HG02840 (cell line): ENCODE results near the gene F2RL2.
"Not testable (repeated sequence)": the region's sequence is repeated elsewhere in the genome, so short reads cannot be mapped to it uniquely, and the experiment has no call there.

Experiments used
- ATAC-seq: cut with Tn5 transposase; IDR thresholded peaks from one replicate; pipeline ENCODE4 v1.9.1; 2021; ENCODE audit warnings: mild to moderate bottlenecking, moderate library complexity, moderate number of reproducible peaks; ENCODE audit not compliant: unreplicated experiment, low FRiP score

The F2RL2 gene

GRCh38 chr5:76625087-76625815 lies 2.0 kb upstream of the F2RL2 start:
- no peak for ATAC-seq

DNA sequence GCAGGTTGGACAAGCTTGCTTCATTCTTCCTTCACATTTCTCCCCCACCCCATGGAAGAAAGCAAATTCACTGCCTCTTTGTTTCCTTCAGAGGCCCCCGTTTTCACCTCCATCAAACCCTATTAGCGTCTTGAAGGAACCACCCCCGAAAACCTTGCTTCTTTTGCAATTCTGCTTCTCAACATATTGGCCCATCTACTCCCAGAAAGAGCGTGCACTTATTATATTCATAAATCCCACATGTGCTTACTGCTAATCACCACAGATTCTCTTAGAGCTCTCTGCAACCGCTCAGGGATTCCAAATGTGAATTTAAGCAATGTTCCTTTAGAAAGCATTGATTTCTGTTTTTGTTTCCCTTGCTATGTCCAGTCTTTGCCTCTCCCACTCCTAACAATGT lies 1.1 kb downstream of the F2RL2 start:
- ATAC-seq, result no peak

GRCh38 chr5:76620166-76620565 lies 3.0 kb downstream of the F2RL2 start:
- no peak for ATAC-seq

- ATAC-seq, result no peak
Measured at GRCh38 chr5:76617675-76618074, 5.5 kb downstream of the F2RL2 start.

DNA sequence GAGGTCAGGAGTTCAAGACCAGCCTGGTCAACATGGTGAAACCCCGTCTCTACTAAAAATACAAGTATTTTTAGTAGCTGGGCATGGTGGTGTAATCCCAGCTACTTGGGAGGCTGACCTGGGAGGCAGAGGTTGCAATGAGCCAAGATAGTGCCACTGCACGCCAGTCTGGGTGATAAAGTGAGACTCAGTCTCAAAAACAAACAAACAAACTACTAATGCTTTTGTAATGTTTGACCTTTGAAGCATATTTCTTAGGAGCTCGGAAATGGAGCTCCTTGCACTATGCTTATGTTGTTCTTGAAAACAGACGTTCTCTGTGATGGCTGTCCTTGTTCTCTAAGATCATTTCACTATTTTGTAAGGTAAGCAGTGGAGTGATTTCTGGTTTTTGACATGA lies 6.0 kb downstream of the F2RL2 start:
- ATAC-seq, result no peak

GRCh38 chr5:76616206-76616605 lies 7.0 kb downstream of the F2RL2 start:
- ATAC-seq, result no peak

DNA sequence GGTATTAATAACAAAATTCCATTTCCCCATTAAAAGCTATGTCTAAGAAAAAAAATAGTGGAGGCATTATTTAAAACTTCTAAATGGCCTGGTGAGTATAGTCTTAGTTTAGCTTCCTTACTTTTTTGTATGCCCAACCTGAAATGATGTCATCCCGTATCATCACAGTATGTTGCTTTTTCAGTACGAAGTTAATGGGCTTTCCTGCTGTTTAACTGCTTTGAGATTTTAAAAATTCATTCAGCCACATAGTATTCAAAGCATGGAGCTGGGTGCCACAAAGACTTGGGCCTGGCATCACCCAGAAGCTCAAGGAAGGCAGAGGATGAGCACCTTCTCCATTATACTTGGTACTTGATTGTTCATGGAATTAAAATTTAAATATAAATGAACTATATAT lies 7.4 kb downstream of the F2RL2 start:
- ATAC-seq, result no peak

DNA sequence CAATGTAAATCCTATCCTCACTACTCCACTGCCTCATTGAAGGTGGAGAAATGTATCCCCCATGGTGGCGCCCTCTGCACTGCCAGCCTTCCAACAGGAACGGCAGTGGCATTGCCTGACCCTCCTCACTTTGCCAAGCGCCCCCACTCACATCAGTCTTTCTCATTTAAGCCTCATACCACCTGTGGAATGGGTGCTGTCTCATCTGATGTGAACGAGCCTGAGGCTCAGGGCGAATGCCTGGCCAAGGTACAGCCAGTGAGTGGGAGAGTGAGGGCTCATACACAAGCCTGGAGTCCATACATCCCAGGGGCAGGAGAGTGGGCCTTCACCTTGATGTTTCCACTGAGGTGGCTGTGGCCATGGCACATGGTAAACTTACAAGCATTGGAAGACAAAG lies 10.3 kb downstream of the F2RL2 start:
- no peak for ATAC-seq

GRCh38 chr5:76610196-76610595 lies 13.0 kb downstream of the F2RL2 start:
- no peak for ATAC-seq

- ATAC-seq, result no peak
Measured at GRCh38 chr5:76608833-76609232, 14.4 kb downstream of the F2RL2 start.

DNA sequence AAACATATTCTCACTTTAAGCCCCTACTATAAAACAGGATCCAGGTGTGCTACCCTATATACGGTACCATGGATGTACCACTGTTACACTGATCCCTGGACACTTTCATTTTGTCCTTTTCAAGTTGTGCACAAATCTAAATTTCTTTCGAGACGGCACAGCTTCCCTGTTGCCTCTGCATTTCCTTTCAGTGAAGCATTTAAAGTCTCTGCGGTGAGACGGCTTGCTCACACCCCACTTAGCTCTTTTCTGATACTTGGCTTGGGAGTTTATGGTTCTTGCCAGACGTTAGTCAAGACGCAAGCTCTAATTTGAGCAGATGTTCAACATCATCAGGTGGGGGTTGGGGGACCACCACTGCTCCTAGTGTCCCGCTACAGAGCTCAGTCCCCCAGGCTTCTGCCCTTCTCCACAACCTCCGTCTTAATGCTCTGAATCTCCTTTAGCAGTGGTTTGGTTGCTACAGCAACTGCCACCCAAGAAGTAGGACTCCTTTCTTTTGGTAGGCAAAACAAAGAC lies 15.8 kb downstream of the F2RL2 start:
- no peak for ATAC-seq

- ATAC-seq, result no peak
Measured at GRCh38 chr5:76606701-76607100, 16.5 kb downstream of the F2RL2 start.

DNA sequence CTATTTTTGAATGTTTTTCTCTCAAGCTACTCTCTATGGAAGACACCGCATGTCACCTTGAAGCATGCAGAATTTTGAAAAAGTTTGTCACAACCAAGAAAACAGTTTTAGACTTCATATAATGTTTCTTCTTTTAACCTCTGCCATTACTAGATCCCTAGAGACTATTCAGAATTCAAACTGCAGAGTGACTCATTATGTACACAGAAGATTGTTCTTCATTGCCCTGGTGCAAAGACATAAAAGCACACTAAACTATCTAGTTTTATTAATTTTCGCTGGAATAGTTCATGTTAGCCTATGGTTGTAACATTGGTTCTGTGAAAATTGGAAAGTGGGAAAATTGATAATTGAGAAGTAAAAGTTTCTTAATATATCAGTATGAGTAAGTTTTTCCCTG lies 18.4 kb downstream of the F2RL2 start:
- ATAC-seq, result no peak

GRCh38 chr5:76603991-76604390 lies 19.2 kb downstream of the F2RL2 start:
- ATAC-seq, result not testable (repeated sequence)

DNA sequence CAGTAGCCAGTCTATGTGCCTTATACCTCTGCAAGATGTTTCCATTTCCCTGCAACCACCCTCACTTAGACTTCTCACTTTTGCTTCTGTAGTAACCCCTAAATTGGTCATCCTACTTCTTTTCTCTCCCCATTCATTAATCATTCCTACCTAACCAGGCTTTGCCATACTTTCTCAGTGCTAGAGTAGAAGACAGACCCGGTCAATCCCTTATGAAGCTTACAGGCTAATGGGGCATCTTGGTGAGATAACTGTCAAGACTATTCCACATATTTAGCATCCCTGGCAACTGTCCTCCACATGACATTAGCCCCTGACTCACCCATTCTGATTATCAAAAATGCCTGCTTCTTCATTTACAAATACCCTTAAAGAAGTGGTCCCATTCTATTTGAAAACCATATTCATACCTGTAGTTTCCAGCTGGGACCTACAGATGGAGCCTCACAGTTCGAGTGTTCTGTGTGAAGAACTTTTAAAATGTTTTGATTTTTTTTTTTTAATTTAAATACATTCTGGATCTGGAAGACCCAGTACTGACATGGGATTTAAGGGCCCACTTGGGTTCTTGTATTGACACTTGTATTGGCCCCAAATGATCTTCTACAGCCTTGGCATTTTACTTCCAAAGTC lies 21.0 kb downstream of the F2RL2 start:
- no peak for ATAC-seq

DNA sequence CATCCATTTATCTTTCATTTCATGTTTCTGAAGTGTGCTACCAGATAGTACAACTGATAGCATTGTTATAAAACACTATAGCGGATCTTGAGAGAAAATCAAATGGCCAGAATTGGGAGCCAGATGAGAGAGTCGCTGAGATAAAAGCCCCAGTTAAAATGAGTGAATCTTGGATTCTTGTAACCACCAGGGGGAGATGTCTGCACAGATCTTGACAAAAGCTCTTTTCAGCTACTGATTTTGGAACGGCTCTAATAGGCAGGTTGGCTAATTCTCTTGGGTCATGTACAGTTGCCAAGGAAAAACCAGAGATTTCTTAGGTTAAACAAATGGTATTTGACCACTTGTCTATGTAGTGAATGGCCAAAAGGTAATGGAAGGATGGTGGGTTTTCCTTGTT lies 21.7 kb downstream of the F2RL2 start:
- ATAC-seq, result no peak

DNA sequence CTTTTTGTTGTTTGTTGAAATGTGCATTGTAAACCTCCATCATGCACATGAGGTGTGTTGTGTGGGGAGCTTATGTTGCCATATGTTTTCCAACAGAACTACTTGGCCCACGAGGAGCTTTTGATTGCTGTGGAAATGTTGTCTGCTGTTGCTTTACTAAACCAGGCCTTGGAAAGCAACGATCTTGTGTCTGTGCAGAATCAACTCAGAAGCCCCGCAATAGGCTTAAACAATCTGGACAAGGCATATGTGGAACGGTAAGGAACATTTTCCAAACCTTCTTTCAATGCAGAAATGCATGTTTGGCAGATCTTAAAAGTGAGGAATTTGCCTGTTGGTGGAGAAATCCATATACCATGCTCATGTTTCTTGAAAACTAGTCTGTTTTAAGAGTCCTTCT lies 22.5 kb downstream of the F2RL2 start:
- ATAC-seq, result no peak

- ATAC-seq, result no peak
Measured at GRCh38 chr5:76598531-76598930, 24.7 kb downstream of the F2RL2 start.

DNA sequence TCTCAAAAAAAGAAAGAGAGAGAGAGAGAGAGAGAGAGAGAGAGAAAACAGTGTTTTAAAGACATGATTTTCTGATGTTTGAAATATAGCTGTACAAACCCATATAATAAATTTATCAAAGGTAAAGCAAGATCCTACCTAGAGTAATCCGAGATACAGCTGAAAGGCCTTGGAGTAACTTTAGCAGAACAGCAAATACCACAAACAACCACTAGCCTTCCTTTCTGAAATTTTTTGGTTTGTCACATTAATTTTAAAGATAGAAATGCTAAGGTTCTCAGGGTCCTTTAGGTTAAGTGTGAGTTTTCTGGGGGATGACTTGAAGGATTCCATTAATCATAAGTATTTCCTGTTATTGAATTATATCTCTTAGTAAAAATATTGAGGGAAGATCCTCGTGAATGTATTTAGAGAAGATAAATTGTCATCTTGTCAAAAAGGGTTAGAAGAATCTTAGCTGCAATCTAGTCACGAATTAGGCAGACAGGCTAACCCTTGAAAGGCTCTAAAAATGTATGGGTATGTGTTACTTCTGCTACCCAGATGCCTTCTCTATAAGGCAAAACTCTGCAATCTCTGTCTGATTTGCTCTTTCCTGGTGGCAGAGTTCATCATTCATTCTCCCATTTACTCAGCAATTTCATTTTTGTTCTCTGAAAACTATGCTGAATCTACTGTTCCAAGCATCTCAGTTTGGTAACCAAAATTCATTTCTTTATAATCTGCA lies 27.3 kb downstream of the F2RL2 start:
- no peak for ATAC-seq

GRCh38 chr5:76594107-76594506 lies 29.1 kb downstream of the F2RL2 start:
- ATAC-seq, result no peak

DNA sequence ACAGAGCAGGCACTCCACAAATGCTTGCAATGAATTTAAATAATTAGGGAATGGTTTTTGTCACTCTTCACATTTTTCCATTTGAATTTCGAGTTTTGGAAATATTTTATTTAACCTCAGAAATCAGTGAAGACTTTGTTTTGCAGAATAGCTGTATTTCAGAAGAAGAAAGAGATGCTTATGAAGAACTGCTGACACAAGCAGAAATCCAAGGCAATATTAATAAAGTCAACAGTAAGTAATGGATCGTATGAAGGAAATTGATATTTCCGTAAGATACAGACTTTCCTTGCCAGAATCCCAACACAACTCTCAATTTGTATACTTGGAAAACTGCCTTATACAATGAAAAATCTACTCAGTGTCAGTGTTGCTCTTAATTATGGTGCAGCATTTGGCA lies 30.5 kb downstream of the F2RL2 start:
- no peak for ATAC-seq
